HG02973 (cell line): Measurements from ENCODE around the gene GATD1.

Experiments used
- ATAC-seq: cut with Tn5 transposase; IDR thresholded peaks from one replicate; pipeline ENCODE4 v1.9.1; 2021; ENCODE audit warnings: moderate library complexity; ENCODE audit not compliant: unreplicated experiment

GATD1 gene

DNA sequence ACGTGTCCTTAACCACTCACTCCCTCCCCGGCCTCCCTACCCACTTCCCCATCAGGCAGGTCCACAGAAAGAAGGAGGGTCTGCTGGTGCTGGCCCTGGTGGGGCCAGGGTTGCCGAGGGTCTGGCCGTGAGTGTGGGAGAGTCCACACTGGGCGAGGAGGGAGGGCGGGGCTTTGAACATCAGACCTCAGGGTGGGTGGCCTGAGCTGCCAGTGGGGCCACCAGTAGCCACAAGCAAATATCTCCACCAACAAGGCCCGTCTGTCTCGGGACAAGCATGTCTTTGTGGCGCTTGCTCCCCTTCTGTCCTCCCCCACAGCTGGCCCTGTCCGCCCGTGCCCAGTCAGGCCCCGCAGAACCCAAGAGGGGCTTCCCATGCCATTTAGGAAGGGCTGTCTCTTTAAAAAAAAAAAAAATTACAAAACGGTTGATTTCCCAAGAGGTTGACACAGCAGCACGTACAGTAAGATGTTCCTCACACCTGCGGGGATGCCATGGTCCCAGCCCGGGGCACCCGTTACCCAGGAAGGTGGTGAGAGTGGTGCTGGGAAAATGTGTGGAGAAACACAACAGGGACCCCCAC, 47.7 kb downstream of the GATD1 start:
- ATAC-seq: no peak

GRCh38 chr11:728901-729491, 48.3 kb downstream of the GATD1 start:
- no peak for ATAC-seq

DNA sequence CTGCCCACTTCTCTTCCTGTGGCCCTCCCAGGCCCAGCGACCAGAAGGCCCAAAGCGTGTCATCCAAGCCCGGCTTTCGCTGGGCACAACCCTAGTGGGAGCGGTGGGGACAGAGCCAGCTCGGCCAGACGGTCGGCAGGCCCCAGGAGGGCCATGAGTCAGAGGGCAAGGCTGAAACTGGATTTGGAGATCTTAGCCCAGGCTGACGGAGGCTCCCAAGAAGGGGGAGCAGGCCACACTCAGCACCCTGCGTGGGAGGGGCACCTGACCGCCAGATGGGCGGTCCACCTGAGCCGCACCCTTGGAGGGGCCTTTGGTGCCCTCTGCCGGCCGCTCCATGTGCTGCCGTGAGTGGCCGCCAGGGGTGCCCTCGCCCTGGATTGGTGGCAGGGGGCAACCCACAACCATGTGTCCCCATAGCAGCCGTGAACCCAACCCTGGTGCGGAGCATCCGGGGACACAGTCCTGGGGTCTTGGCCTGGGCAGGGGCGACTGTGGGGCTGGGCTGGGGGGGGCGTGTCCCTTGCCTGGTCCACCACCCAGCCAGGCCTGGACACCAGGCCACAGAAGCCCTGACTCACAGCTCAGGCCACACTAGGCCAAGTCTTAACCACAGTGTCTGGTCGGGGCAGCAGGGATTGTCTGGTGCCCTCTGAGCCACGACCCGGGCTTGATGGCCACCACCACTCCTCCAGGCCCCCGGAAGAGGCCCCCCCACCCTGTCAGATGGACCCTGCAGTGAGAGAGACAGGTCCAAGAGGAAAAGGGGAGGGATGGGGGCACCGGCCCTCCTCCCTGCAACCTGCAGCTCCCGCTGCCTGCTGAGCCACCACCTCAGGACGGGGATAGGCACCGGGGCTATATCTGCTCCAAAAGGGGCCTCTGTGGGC, 49.2 kb downstream of the GATD1 start:
- ATAC-seq: no peak

- ATAC-seq: no peak
Observed at GRCh38 chr11:727281-727701, 50.0 kb downstream of the GATD1 start.

- no peak for ATAC-seq
Observed at GRCh38 chr11:726278-727220, 50.7 kb downstream of the GATD1 start.

DNA sequence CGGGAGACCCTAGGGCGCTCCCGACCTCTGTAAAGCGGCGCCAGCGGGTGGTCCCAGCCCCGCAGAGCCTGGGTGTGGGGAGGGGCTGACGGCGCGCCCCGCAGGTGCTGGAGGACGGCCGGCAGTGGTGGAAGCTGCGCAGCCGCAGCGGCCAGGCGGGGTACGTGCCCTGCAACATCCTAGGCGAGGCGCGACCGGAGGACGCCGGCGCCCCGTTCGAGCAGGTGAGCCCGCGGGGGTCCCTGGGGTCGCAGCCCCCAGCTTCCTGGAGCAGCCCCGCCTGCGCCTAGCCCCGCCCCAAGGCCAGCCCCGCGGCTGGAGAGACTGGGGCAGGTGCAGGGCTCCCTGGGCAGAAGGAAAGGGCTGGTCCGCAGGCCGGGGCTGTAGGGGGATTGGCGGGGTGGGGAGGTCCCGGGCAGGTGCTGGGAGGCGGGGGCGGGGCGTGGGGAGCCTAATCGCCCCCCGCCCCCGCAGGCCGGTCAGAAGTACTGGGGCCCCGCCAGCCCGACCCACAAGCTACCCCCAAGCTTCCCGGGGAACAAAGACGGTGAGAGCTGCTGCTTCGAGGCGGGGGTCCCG, 51.6 kb downstream of the GATD1 start:
- no peak for ATAC-seq

GRCh38 chr11:724778-725386, 52.4 kb downstream of the GATD1 start:
- no peak for ATAC-seq

GRCh38 chr11:724049-724777, 53.1 kb downstream of the GATD1 start:
- no peak for ATAC-seq

DNA sequence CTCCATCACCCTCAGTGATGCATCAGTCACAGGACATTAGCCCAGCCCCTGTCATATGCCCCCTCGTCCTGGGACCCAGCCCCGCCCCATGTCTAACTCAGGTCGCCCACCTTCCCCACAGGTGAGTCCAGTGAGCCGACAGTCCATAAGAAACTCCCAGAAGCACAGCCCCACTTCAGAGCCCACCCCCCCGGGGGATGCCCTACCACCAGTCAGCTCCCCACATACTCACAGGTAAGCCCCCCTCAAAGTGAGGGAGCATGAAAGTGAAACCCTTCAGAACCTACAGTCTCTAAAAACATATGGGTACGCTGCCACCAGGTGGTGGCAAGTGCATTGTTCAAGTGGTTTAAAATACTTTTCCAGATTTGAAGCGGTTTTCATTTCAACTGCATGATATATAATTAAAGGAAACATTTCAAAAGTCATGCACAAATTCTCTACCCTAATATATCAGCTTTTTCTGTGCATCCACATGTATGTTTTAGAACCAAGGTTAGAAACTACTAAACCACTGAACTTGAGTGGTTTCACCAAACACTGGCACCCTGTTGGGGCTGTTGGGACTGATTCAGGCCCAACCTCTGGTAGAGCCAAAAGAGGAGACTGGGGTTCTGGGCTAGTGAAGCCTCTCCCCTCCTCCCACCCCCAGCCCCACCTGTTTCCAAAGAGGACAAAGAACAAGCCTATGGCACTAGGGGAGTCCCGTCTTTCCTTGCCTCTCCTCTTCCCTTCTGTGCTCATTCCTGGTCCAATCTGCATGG, 54.0 kb downstream of the GATD1 start:
- no peak for ATAC-seq

- ATAC-seq: no peak
Observed at GRCh38 chr11:722346-722811, 54.9 kb downstream of the GATD1 start.

DNA sequence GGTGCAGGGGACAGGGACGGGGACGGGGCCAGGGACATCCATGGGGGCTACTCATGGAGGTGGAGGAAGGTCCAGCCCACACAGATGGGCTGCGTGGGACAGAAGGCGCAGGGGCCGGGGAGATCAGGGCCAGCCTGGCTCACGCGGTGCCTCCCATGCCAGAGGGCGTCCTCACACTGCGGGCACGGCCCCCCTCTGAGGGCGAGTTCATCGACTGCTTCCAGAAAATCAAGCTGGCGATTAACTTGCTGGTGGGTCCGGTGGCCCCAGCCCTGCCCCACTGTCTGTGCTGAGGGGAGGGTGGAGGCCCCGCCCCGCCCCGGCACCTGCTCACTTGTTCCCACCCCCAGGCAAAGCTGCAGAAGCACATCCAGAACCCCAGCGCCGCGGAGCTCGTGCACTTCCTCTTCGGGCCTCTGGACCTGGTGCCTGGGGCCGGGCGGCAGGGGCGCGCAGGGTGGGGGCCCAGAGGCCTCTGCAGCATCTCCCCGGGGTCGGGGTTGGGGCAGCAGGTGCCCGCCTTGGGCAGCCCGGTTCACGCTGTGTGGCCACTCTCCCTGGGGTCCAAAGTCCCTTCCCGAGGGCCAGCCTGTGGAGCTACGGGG, 55.4 kb downstream of the GATD1 start:
- no peak for ATAC-seq

DNA sequence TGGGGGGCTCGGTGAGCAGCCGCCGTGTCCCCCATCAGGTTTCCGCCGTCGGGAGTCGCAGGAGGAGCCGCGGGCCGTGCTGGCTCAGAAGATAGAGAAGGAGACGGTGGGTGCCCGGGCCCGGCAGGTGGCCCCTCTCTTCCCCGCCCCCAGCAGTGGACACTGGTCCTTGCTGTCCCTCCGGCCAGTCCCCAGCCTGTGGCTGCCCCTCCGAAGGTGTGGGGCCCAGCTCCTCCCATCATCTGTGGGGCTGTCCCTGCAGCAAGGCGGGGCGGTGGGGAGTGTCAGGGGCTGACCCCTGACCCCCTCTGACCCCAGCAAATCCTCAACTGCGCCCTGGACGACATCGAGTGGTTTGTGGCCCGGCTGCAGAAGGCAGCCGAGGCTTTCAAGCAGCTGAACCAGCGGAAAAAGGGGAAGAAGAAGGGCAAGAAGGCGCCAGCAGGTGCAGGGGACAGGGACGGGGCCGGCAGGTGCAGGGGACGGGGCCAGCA, 56.0 kb downstream of the GATD1 start:
- no peak for ATAC-seq

- no peak for ATAC-seq
Observed at GRCh38 chr11:720642-721246, 56.5 kb downstream of the GATD1 start.

DNA sequence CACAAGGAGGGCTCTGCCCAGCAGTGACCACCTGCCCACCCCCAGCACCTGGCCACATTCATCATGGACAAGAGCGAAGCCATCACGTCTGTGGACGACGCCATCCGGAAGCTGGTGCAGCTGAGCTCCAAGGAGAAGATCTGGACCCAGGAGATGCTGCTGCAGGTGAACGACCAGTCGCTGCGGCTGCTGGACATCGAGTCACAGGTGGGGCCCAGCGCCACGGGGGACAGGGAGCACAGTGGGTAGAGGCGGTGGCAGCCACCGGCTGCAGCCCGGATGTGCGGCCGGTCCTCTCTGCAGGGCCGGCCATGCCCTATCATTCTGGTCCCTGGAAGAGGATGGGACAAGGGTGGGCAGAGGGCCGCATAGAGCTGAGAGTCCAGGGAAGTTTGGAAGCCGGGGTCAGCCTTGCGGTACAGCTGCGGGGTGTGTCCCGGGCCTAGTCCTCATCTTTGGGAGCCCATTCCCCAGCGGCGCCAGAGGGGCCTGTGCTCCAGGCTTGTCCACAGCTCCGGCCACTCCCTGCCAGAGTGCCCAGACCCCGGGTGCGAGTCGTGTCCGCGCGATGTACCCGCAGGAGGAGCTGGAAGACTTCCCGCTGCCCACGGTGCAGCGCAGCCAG, 57.2 kb downstream of the GATD1 start:
- no peak for ATAC-seq

DNA sequence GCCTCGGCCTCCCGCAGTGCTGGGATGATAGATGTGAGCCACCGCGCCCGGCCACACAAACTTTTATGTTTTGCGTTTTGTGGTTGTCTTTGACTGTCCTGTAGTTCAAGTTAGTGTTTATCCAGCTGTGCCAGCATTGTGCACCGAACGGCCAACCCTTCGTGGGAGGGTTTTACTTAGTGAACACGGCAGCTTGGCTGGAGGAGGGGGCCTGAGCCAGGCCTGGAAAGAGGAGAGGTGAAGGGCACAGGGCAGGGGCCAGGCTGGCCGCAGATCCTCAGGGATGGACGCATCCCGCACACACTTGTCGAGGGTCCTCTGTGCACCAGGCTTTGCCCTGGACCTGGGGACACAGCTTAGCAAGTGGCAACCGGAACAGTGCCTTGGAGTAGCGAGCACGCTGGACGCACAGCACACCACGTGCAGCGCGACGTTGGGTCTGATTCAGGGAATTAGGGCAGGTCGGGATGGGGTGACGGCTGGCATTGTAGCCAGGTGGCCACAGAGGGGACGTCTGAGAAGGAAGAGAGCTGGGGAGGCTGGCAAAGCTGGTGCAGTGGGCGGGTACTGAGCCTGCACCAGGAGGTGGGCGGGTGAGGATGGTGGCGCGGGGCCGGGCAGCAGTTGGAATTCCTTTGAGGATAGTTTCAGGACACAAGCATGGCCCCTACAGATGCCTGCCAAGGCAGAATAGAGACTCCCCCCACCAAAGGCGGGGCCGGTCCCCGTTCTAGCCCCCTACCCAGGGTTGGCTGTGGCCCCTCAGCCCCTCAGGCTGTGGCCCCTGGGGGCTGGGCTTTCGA, 57.9 kb downstream of the GATD1 start:
- no peak for ATAC-seq
